ENCODE results near the gene XPR1.

DNA sequence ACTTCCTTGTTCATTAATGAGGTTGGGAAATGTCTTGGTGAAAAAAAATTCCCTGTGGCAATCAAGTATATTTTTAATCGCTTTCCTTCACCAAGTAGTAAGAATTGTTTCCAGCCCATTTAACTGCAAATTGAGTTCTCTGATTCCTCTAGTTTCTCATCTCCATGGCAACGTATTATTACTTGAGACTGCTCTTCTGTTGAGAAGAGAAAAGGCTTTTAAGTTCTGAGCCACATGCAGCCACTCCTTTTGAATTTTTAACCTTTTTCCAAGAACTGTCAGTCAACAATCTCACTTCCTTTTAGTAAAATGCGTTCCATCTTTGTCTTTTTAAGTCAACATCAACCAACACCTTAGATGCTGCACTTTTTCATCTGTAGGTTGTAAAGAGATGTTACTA, 205.2 kb downstream of the XPR1 start:
- TF ChIP-seq POLR2AphosphoS5 (IDR thresholded peaks at IDR 0.05; ENCODE audit: low read depth, low read length) (no peak), CBX3 (IDR thresholded peaks at IDR 0.05; ENCODE audit: low read depth) (no peak), RAD21 (IDR thresholded peaks at IDR 0.05; ENCODE audit: low read depth) (no peak), POLR2A (IDR thresholded peaks at IDR 0.05; ENCODE audit: borderline replicate concordance, extremely low read depth, insufficient read depth, insufficient read length) (no peak), EZH2 (IDR thresholded peaks at IDR 0.05) (no peak), EZH2phosphoT487 (IDR thresholded peaks at IDR 0.05; ENCODE audit: borderline replicate concordance) (no peak)
- TF ChIP-seq, protein P1, sequence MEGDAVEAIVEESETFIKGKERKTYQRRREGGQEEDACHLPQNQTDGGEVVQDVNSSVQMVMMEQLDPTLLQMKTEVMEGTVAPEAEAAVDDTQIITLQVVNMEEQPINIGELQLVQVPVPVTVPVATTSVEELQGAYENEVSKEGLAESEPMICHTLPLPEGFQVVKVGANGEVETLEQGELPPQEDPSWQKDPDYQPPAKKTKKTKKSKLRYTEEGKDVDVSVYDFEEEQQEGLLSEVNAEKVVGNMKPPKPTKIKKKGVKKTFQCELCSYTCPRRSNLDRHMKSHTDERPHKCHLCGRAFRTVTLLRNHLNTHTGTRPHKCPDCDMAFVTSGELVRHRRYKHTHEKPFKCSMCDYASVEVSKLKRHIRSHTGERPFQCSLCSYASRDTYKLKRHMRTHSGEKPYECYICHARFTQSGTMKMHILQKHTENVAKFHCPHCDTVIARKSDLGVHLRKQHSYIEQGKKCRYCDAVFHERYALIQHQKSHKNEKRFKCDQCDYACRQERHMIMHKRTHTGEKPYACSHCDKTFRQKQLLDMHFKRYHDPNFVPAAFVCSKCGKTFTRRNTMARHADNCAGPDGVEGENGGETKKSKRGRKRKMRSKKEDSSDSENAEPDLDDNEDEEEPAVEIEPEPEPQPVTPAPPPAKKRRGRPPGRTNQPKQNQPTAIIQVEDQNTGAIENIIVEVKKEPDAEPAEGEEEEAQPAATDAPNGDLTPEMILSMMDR (IDR thresholded peaks at IDR 0.05 in 2 of 3, conservative IDR thresholded peaks at IDR 0.05 in 1 of 3; ENCODE audit: borderline replicate concordance in 1 of 3, insufficient read depth in 1 of 3, low read depth in 2 of 3, low read length in 2 of 3) = no peak
- TF ChIP-seq, protein P2, sequence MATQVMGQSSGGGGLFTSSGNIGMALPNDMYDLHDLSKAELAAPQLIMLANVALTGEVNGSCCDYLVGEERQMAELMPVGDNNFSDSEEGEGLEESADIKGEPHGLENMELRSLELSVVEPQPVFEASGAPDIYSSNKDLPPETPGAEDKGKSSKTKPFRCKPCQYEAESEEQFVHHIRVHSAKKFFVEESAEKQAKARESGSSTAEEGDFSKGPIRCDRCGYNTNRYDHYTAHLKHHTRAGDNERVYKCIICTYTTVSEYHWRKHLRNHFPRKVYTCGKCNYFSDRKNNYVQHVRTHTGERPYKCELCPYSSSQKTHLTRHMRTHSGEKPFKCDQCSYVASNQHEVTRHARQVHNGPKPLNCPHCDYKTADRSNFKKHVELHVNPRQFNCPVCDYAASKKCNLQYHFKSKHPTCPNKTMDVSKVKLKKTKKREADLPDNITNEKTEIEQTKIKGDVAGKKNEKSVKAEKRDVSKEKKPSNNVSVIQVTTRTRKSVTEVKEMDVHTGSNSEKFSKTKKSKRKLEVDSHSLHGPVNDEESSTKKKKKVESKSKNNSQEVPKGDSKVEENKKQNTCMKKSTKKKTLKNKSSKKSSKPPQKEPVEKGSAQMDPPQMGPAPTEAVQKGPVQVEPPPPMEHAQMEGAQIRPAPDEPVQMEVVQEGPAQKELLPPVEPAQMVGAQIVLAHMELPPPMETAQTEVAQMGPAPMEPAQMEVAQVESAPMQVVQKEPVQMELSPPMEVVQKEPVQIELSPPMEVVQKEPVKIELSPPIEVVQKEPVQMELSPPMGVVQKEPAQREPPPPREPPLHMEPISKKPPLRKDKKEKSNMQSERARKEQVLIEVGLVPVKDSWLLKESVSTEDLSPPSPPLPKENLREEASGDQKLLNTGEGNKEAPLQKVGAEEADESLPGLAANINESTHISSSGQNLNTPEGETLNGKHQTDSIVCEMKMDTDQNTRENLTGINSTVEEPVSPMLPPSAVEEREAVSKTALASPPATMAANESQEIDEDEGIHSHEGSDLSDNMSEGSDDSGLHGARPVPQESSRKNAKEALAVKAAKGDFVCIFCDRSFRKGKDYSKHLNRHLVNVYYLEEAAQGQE (IDR thresholded peaks at IDR 0.05; ENCODE audit: low read depth) = no peak

All from HCT116 (cell line).